ENCODE measurements around the gene PHRF1. TPM values are rescaled to one million over a fixed set of nuclear protein-coding genes. Genes with fewer than 3 reads are reported as not detected.

Gene PHRF1
- total RNA-seq, 1 experiment from 2014 or later: 42.3 TPM

DNA sequence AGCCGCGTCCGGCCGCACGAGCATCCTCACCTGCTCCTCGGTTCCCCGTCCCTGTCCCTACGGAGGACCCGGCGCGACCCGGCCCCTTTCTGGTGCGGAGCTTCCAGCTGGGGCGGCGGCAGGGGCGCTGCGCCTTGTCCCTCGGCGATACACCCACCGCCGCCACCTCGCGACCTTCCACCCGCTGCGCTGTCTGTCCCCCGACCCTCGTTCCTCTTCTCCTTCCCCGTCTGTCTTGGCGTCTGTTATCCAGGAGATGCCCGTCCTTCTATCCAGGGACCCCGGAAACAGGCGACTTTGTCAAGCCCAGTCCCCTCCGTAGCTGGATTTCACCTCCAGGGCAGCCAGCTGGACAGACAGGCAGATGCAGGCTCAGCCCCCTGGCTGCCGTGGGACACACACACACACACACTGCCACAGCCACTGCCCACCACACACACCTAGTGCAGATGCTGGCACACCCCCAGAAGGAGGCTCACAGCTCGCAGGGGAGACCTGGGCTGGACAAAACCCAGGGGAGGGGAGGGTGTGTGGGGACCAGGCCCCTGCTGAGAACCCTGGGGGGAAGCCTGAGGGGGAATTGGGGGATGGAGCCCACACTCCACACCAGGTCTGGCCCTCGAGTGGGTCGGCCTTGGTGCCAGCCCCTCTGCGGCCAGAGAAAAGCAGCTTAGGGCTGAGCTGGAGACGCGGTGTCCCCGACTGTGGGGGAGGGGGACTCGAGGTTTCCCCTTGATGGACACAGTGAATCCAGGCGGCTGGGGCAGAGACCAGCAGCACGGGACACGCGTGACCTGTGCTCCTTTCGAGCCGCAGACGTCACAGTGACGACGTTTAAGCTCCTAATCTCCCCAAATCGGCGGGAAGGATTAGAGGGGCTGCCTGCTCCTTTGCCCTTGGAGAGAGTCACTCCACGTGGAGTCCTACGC is 61.6 kb downstream of the PHRF1 start:
- CTCF ChIA-PET: interaction anchor here (0.6 kb wide), 1 partner anchor 40 kb away, joined by 5 read pairs; no protein-coding TSS in a partner anchor
- intact Hi-C loops (cut with micrococcal nuclease; ENCODE audit: unreplicated experiment): no loop called here
- H3K27me3 Mint-ChIP-seq (ENCODE audit: unreplicated experiment): no peaks in the 10 kb centered on the region
- DNase-seq: no peak
- peaks cover 45% of the 10 kb centered on the region for H3K36me3 Mint-ChIP-seq (ENCODE audit: insufficient read depth, unreplicated experiment)
- H3K4me3 Mint-ChIP-seq (ENCODE audit: low read depth, unreplicated experiment): no peak overlapping the region
- no peaks in the 10 kb centered on the region for H3K4me1 Mint-ChIP-seq (ENCODE audit: low read depth, unreplicated experiment)
- H3K27ac Mint-ChIP-seq (ENCODE audit: unreplicated experiment): no peak overlapping the region
- no TSS peak for BruUV-seq (replicated peaks)
- TF ChIP-seq, protein P1, sequence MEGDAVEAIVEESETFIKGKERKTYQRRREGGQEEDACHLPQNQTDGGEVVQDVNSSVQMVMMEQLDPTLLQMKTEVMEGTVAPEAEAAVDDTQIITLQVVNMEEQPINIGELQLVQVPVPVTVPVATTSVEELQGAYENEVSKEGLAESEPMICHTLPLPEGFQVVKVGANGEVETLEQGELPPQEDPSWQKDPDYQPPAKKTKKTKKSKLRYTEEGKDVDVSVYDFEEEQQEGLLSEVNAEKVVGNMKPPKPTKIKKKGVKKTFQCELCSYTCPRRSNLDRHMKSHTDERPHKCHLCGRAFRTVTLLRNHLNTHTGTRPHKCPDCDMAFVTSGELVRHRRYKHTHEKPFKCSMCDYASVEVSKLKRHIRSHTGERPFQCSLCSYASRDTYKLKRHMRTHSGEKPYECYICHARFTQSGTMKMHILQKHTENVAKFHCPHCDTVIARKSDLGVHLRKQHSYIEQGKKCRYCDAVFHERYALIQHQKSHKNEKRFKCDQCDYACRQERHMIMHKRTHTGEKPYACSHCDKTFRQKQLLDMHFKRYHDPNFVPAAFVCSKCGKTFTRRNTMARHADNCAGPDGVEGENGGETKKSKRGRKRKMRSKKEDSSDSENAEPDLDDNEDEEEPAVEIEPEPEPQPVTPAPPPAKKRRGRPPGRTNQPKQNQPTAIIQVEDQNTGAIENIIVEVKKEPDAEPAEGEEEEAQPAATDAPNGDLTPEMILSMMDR (IDR thresholded peaks at IDR 0.05; ENCODE audit: unreplicated experiment): no peak
- no peaks in the 10 kb centered on the region for H3K9me3 Mint-ChIP-seq (ENCODE audit: low read depth, unreplicated experiment)

DNA sequence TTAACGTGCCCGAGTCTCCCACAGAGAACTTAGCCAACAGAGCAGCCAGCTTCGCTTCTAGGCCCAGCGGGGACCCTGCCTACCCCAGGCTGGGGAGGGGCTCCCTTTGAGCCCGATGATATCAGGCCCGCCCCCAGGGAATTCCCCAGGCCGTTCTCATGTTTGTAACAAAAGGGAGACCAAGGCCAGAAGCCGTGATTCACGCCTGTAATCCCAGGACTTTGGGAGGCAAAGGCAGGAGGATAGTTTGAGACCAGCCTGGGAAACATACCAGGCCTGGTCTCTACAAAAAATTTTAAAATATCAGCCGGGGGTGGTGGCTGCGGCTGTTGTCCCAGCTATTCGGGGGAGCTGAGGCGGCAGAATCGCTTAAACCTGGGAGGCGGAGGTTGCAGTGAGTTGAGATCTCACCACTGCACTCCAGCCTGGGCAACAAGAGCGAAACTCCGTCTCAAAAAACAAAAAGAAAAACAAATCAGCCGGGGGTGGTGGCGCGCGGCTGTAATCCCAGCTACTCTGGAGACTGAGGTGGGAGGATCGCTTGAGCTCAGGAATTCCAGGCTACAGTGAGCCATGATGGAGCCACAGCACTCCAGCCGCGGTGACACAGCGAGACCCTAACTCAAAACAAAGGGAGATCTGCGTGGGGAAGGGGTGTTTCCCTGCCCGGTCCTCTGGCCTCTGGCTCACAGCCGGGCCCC is 62.5 kb downstream of the PHRF1 start:
- TF ChIP-seq, protein P1 (IDR thresholded peaks at IDR 0.05; ENCODE audit: unreplicated experiment): no peak
- no peak overlapping the region for H3K27ac Mint-ChIP-seq (ENCODE audit: unreplicated experiment)
- CTCF ChIA-PET: no interaction called here
- H3K9me3 Mint-ChIP-seq (ENCODE audit: low read depth, unreplicated experiment): no peaks in the 10 kb centered on the region
- BruUV-seq (replicated peaks): no TSS peak
- H3K27me3 Mint-ChIP-seq (ENCODE audit: unreplicated experiment): no peaks in the 10 kb centered on the region
- H3K36me3 Mint-ChIP-seq (ENCODE audit: insufficient read depth, unreplicated experiment): peaks cover 47% of the 10 kb centered on the region
- no peak for DNase-seq
- intact Hi-C loops (cut with micrococcal nuclease; ENCODE audit: unreplicated experiment): no loop called here
- H3K4me1 Mint-ChIP-seq (ENCODE audit: low read depth, unreplicated experiment): no peaks in the 10 kb centered on the region
- no peak overlapping the region for H3K4me3 Mint-ChIP-seq (ENCODE audit: low read depth, unreplicated experiment)

- DNase-seq: no peak
- Mint-ChIP-seq H3K36me3 (ENCODE audit: insufficient read depth, unreplicated experiment) (peaks cover 54% of the 10 kb centered on the region), H3K9me3 (ENCODE audit: low read depth, unreplicated experiment) (no peaks in the 10 kb centered on the region), H3K27me3 (ENCODE audit: unreplicated experiment) (no peaks in the 10 kb centered on the region), H3K4me1 (ENCODE audit: low read depth, unreplicated experiment) (no peaks in the 10 kb centered on the region), H3K4me3 (ENCODE audit: low read depth, unreplicated experiment) (no peak overlapping the region), H3K27ac (ENCODE audit: unreplicated experiment) (no peak overlapping the region)
- intact Hi-C loops (cut with micrococcal nuclease; ENCODE audit: unreplicated experiment): no loop called here
- CTCF ChIA-PET: no interaction called here
- TF ChIP-seq, protein P1 (IDR thresholded peaks at IDR 0.05; ENCODE audit: unreplicated experiment): no peak
- BruUV-seq (replicated peaks): no TSS peak
These were observed 63.2 kb downstream of the PHRF1 start for GRCh38 chr11:639332-639955.

GRCh38 chr11:640021-640706 is 63.9 kb downstream of the PHRF1 start:
- no TSS peak for BruUV-seq (replicated peaks)
- intact Hi-C loops (cut with micrococcal nuclease; ENCODE audit: unreplicated experiment): no loop called here
- Mint-ChIP-seq H3K27ac (ENCODE audit: unreplicated experiment) (no peak overlapping the region), H3K4me1 (ENCODE audit: low read depth, unreplicated experiment) (no peaks in the 10 kb centered on the region), H3K36me3 (ENCODE audit: insufficient read depth, unreplicated experiment) (peaks cover 60% of the 10 kb centered on the region), H3K27me3 (ENCODE audit: unreplicated experiment) (no peaks in the 10 kb centered on the region), H3K9me3 (ENCODE audit: low read depth, unreplicated experiment) (no peaks in the 10 kb centered on the region), H3K4me3 (ENCODE audit: low read depth, unreplicated experiment) (no peak overlapping the region)
- TF ChIP-seq, protein P1 (IDR thresholded peaks at IDR 0.05; ENCODE audit: unreplicated experiment): no peak
- no peak for DNase-seq
- CTCF ChIA-PET: no interaction called here

Data from Calu3 (cell line).